SK-N-SH (cell line): ENCODE results near the gene ZNF32. TPM values are rescaled to one million over a fixed set of nuclear protein-coding genes. Genes with fewer than 3 reads are reported as not detected.

Source experiments
- CTCF ChIA-PET: fragments of 300-600, 350-600 bp; formaldehyde crosslinking; extraction: SDS; loops from one replicate; lab custom pipeline; 2021; lab: Yijun Ruan, JAX
- POLR2A ChIA-PET: fragments of 350-600 bp; sonication (Branson Sonifier 250); formaldehyde crosslinking; extraction: SDS; loops from one replicate; lab custom pipeline; 2020; ENCODE audit warnings: antibody characterized with exemption, inconsistent platforms; lab: Yijun Ruan, JAX
- DNase-seq: peaks from one replicate; pipeline ENCODE4 v3.0.0; 2012
- H2AFZ ChIP-seq: fragments of 200-600 bp; sonication (generic); 2 replicates; pipeline ENCODE4 v1.8.1; 2016; ENCODE audit warnings: antibody characterized with exemption, mild to moderate bottlenecking, low read depth
- H3F3A ChIP-seq: fragments of 200-600 bp; sonication (generic); replicated peaks from 2 replicates; pipeline ENCODE3; 2016; ENCODE audit warnings: antibody characterized with exemption, mild to moderate bottlenecking; ENCODE audit not compliant: insufficient read depth
- H3K27ac ChIP-seq, 2 experiments: fragments of 200-500 bp in 1 of 2; fragments of 200-600 bp in 1 of 2; sonication (Bioruptor generic) in 1 of 2; sonication (generic), shearing (Covaris generic) in 1 of 2; 2 replicates each; pipeline versions ENCODE4 v1.5.1 to v1.6.1; 2014 to 2016; ENCODE audit warnings: low read depth in 2 of 2, inconsistent platforms in 1 of 2, low read length in 1 of 2, mild to moderate bottlenecking in 1 of 2, mixed read lengths in 1 of 2
- H3K27me3 ChIP-seq: fragments of 200-600 bp; sonication (generic), shearing (Covaris generic); 2 replicates; pipeline ENCODE4 v1.6.1; 2016; ENCODE audit warnings: mixed run types; ENCODE audit not compliant: insufficient read depth
- H3K36me3 ChIP-seq, 2 experiments: fragments of 200-500 bp in 1 of 2; fragments of 200-600 bp in 1 of 2; sonication (Bioruptor generic) in 1 of 2; sonication (generic) in 1 of 2; replicated peaks in 1 of 2; 2 replicates each; pipeline versions ENCODE3 to v1.5.1; 2014 to 2016; ENCODE audit warnings: low read length in 1 of 2, mild to moderate bottlenecking in 1 of 2; ENCODE audit not compliant: insufficient read depth in 2 of 2, control insufficient read depth in 1 of 2
- H3K4me1 ChIP-seq, 2 experiments: fragments of 200-500 bp in 1 of 2; fragments of 200-600 bp in 1 of 2; sonication (Bioruptor generic) in 1 of 2; sonication (generic), shearing (Covaris generic) in 1 of 2; 2 replicates each; pipeline versions ENCODE4 v1.5.1 to v1.6.1; 2014 to 2016; ENCODE audit warnings: low read depth in 1 of 2, low read length in 1 of 2, mixed run types in 1 of 2; ENCODE audit not compliant: insufficient read depth in 2 of 2, control insufficient read depth in 1 of 2
- H3K4me2 ChIP-seq: fragments of 200-600 bp; sonication (generic), shearing (Covaris generic); 2 replicates; pipeline ENCODE4 v1.6.1; 2017; ENCODE audit warnings: mixed run types
- H3K4me3 ChIP-seq, 2 experiments: fragments of 200-500 bp in 1 of 2; fragments of 200-600 bp in 1 of 2; sonication (Bioruptor generic) in 1 of 2; sonication (generic), shearing (Covaris generic) in 1 of 2; 2 replicates each; pipeline versions ENCODE4 v1.5.1 to v1.8.1; 2014 to 2016; ENCODE audit warnings: low read depth in 2 of 2, inconsistent platforms in 1 of 2, low read length in 1 of 2, mild to moderate bottlenecking in 1 of 2, mixed read lengths in 1 of 2, moderate library complexity in 1 of 2
- H3K79me2 ChIP-seq: fragments of 200-600 bp; sonication (generic); 2 replicates; pipeline ENCODE4 v1.8.1; 2017; ENCODE audit warnings: mild to moderate bottlenecking; ENCODE audit not compliant: insufficient read depth
- H3K9ac ChIP-seq: fragments of 200-600 bp; sonication (generic); 2 replicates; pipeline ENCODE4 v1.6.1; 2017; ENCODE audit warnings: mixed run types
- H3K9me2 ChIP-seq: fragments of 200-600 bp; sonication (generic); 2 replicates; pipeline ENCODE4 v1.6.1; 2017; ENCODE audit warnings: mixed run types
- H3K9me3 ChIP-seq: fragments of 200-600 bp; sonication (generic); 2 replicates; pipeline ENCODE4 v1.6.1; 2017; ENCODE audit warnings: mixed run types, mild to moderate bottlenecking, moderate library complexity
- H4K20me1 ChIP-seq: fragments of 200-600 bp; sonication (generic); 2 replicates; pipeline ENCODE4 v1.6.1; 2017; ENCODE audit warnings: mild to moderate bottlenecking, mixed run types; ENCODE audit not compliant: insufficient read depth
- FOSL2 ChIP-seq: IDR thresholded peaks from 2 replicates; pipeline ENCODE4 v1.4.0; 2012; ENCODE audit warnings: low read depth, mild to moderate bottlenecking, moderate library complexity, borderline replicate concordance
- FOXJ3 ChIP-seq: sonication (generic); formaldehyde crosslinking; IDR thresholded peaks from 2 replicates; pipeline ENCODE4 v1.5.1; 2020; ENCODE audit warnings: mild to moderate bottlenecking, missing genetic modification reagents
- GABPA ChIP-seq: IDR thresholded peaks from 2 replicates; pipeline ENCODE4 v1.4.0; 2012; ENCODE audit warnings: low read depth, mild to moderate bottlenecking
- IRF3 ChIP-seq: fragments of 150-350 bp; IDR thresholded peaks from 2 replicates; pipeline ENCODE4 v1.6.1; 2016; ENCODE audit warnings: mild to moderate bottlenecking, low read depth, low read length
- MAX ChIP-seq: IDR thresholded peaks from 2 replicates; pipeline ENCODE4 v1.4.0; 2012; ENCODE audit warnings: low read depth
- NRF1 ChIP-seq: IDR thresholded peaks from 2 replicates; pipeline ENCODE4 v1.6.1; 2012; ENCODE audit warnings: low read depth, mild to moderate bottlenecking, low read length
- RFX5 ChIP-seq: IDR thresholded peaks from 2 replicates; pipeline ENCODE4 v1.6.1; 2012; ENCODE audit warnings: mild to moderate bottlenecking, improper control_type of control experiment, low read length
- RXRA ChIP-seq: IDR thresholded peaks from 2 replicates; pipeline ENCODE4 v1.4.0; 2012; ENCODE audit warnings: low read depth, mild to moderate bottlenecking, borderline replicate concordance
- SMC3 ChIP-seq: IDR thresholded peaks from 2 replicates; pipeline ENCODE4 v1.6.1; 2012; ENCODE audit warnings: low read depth, low read length, improper control_type of control experiment
- TAF1 ChIP-seq: IDR thresholded peaks from 2 replicates; pipeline ENCODE4 v1.6.1; 2012; ENCODE audit warnings: low read depth, mild to moderate bottlenecking, low read length, moderate library complexity, borderline replicate concordance
- TCF12 ChIP-seq: IDR thresholded peaks from 2 replicates; pipeline ENCODE4 v1.4.0; 2012
- TEAD4 ChIP-seq: IDR thresholded peaks from 2 replicates; pipeline ENCODE4 v1.4.0; 2012; ENCODE audit warnings: mild to moderate bottlenecking, borderline replicate concordance; ENCODE audit not compliant: insufficient read depth
- WGBS: methylation state at CpG from one replicate; pipeline ENCODE4 v1.1.6; 2017; ENCODE audit warnings: low lambda C conversion rate; 5-methylcytosine and 5-hydroxymethylcytosine counted together
- polyA plus RNA-seq, 3 experiments: library from polyadenylated mRNA; depleted of rRNA; stranded (reverse); fragments of >200 nt; gene quantifications; 2 replicates each; pipeline ENCODE4 v1.2.3, GENCODE V29; 2012
- TF ChIP-seq, protein P1 (sequence below): IDR thresholded peaks from 2 replicates; pipeline ENCODE4 v1.6.1; 2012; ENCODE audit warnings: mild to moderate bottlenecking, low read depth, low read length, moderate library complexity
- TF ChIP-seq, protein P2 (sequence below): fragments of 150-350 bp; IDR thresholded peaks from 2 replicates; pipeline ENCODE4 v1.6.1; 2017; ENCODE audit warnings: antibody characterized with exemption, low read length, low read depth, borderline replicate concordance

The ZNF32 gene
- polyA plus RNA-seq, 1 of the 3 experiments (the other 2 are of a cell fraction), result 27.2 TPM

GRCh38 chr10:43685744-43686143 lies 37.1 kb upstream of the ZNF32 start:
- no peaks in the 10 kb centered on the region for H3K27me3 ChIP-seq
- ChIA-PET CTCF (interaction anchor here (0.8 to 2.2 kb wide), 6 partner anchors 13 to 1173 kb away, joined by 3 to 12 read pairs (median 4); no protein-coding TSS in a partner anchor), POLR2A (interaction anchor here (0.6 kb wide), 1 partner anchor 418 kb away, joined by 3 read pairs; no protein-coding TSS in a partner anchor)
- no peaks in the 10 kb centered on the region for H3K36me3 ChIP-seq
- H3K27ac ChIP-seq, result no peak overlapping the region
- no peaks in the 10 kb centered on the region for H3F3A ChIP-seq
- H3K9me3 ChIP-seq, result no peaks in the 10 kb centered on the region
- no peak for DNase-seq
- H2AFZ ChIP-seq, result no peak overlapping the region
- 51% methylated on average over 8 of the region's 8 CpGs for WGBS
- no peaks in the 10 kb centered on the region for H3K79me2 ChIP-seq
- H3K4me3 ChIP-seq, result no peak overlapping the region
- H3K4me2 ChIP-seq, result no peak overlapping the region
- no peak for TF ChIP-seq NRF1
- no peak for TF ChIP-seq RFX5
- TF ChIP-seq TEAD4, result no peak
- no peak for TF ChIP-seq MAX
- TF ChIP-seq FOSL2, result no peak
- TF ChIP-seq RXRA, result no peak
- TF ChIP-seq, protein P1, sequence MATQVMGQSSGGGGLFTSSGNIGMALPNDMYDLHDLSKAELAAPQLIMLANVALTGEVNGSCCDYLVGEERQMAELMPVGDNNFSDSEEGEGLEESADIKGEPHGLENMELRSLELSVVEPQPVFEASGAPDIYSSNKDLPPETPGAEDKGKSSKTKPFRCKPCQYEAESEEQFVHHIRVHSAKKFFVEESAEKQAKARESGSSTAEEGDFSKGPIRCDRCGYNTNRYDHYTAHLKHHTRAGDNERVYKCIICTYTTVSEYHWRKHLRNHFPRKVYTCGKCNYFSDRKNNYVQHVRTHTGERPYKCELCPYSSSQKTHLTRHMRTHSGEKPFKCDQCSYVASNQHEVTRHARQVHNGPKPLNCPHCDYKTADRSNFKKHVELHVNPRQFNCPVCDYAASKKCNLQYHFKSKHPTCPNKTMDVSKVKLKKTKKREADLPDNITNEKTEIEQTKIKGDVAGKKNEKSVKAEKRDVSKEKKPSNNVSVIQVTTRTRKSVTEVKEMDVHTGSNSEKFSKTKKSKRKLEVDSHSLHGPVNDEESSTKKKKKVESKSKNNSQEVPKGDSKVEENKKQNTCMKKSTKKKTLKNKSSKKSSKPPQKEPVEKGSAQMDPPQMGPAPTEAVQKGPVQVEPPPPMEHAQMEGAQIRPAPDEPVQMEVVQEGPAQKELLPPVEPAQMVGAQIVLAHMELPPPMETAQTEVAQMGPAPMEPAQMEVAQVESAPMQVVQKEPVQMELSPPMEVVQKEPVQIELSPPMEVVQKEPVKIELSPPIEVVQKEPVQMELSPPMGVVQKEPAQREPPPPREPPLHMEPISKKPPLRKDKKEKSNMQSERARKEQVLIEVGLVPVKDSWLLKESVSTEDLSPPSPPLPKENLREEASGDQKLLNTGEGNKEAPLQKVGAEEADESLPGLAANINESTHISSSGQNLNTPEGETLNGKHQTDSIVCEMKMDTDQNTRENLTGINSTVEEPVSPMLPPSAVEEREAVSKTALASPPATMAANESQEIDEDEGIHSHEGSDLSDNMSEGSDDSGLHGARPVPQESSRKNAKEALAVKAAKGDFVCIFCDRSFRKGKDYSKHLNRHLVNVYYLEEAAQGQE, result no peak
- no peak for TF ChIP-seq SMC3
- no peak for TF ChIP-seq IRF3
- TF ChIP-seq FOXJ3 (CRISPR knock-in tag), result no peak
- TF ChIP-seq TCF12, result no peak
- TF ChIP-seq GABPA, result no peak
- TF ChIP-seq, protein P2, sequence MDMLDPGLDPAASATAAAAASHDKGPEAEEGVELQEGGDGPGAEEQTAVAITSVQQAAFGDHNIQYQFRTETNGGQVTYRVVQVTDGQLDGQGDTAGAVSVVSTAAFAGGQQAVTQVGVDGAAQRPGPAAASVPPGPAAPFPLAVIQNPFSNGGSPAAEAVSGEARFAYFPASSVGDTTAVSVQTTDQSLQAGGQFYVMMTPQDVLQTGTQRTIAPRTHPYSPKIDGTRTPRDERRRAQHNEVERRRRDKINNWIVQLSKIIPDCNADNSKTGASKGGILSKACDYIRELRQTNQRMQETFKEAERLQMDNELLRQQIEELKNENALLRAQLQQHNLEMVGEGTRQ, result no peak
- TF ChIP-seq TAF1, result no peak
- no peaks in the 10 kb centered on the region for H4K20me1 ChIP-seq
- peaks cover 0 to 10% of the 10 kb centered on the region in 2 experiments; a peak in 1 of 4 replicates for H3K4me1 ChIP-seq
- H3K9me2 ChIP-seq, result no peaks in the 10 kb centered on the region
- H3K9ac ChIP-seq, result no peak overlapping the region
